HTR-8/SVneo (cell line): ENCODE data around the gene ETV5.

Source experiments
- DNase-seq: peaks from one replicate; pipeline ENCODE4 v3.0.0; 2011; ENCODE audit warnings: low spot score, mixed read lengths; ENCODE audit not compliant: insufficient read length
- FAIRE-seq: peaks from 2 replicates; lab custom pipeline; 2011; peaks lifted over from hg19 to GRCh38; lab: Jason Lieb, UNC

ETV5 gene

GRCh38 chr3:186108941-186109865, at the start of gene ETV5:
Gene ETV5, minus strand, starts transcription at chr3:186109089. Its CDS starts 3,221 bp downstream, at chr3:186105868.
- FAIRE-seq (peak; percentile 86), DNase-seq (peak; percentile 96)

GRCh38 chr3:186154641-186155040, 45.8 kb upstream of the ETV5 start:
- no peak for FAIRE-seq
- DNase-seq: no peak

GRCh38 chr3:186152889-186153292, 44.0 kb upstream of the ETV5 start:
- FAIRE-seq (no peak), DNase-seq (no peak)

GRCh38 chr3:186152361-186152798, 43.5 kb upstream of the ETV5 start:
- no peak for DNase-seq
- FAIRE-seq: no peak

GRCh38 chr3:186151077-186151971, 42.4 kb upstream of the ETV5 start:
- FAIRE-seq: no peak
- DNase-seq: no peak

GRCh38 chr3:186150041-186150830, 41.3 kb upstream of the ETV5 start:
- DNase-seq (no peak), FAIRE-seq (no peak)

- FAIRE-seq (no peak), DNase-seq (no peak)
These were observed 40.6 kb upstream of the ETV5 start for GRCh38 chr3:186149319-186149960.

GRCh38 chr3:186144257-186144656, 35.4 kb upstream of the ETV5 start:
- FAIRE-seq (no peak), DNase-seq (no peak)

- FAIRE-seq (no peak), DNase-seq (no peak)
These were observed 34.4 kb upstream of the ETV5 start for GRCh38 chr3:186143250-186143649.

GRCh38 chr3:186142393-186142932, 33.6 kb upstream of the ETV5 start:
- FAIRE-seq: no peak

GRCh38 chr3:186141790-186142189, 32.9 kb upstream of the ETV5 start:
- DNase-seq: no peak
- FAIRE-seq: no peak

More at GRCh38 chr3:186142393-186142932, 33.6 kb upstream of the ETV5 start:
- no peak for DNase-seq

- FAIRE-seq: no peak
- no peak for DNase-seq
These were observed 29.5 kb upstream of the ETV5 start for GRCh38 chr3:186138272-186138981.

- FAIRE-seq (no peak), DNase-seq (no peak)
These were observed 28.3 kb upstream of the ETV5 start for GRCh38 chr3:186137051-186137685.

GRCh38 chr3:186133980-186134379, 25.1 kb upstream of the ETV5 start:
- FAIRE-seq (no peak), DNase-seq (no peak)

GRCh38 chr3:186132487-186132886, 23.6 kb upstream of the ETV5 start:
- DNase-seq (no peak), FAIRE-seq (no peak)

GRCh38 chr3:186129206-186129605, 20.3 kb upstream of the ETV5 start:
- no peak for FAIRE-seq
- no peak for DNase-seq

GRCh38 chr3:186128158-186128557, 19.3 kb upstream of the ETV5 start:
- FAIRE-seq: no peak
- DNase-seq: no peak

- DNase-seq (no peak), FAIRE-seq (no peak)
These were observed 18.6 kb upstream of the ETV5 start for GRCh38 chr3:186127463-186127862.
